HG03342 (cell line): Measurements from ENCODE around the gene EP400.

Source experiments
- ATAC-seq: cut with Tn5 transposase; IDR thresholded peaks from one replicate; pipeline ENCODE4 v1.9.1; 2021; ENCODE audit warnings: mild to moderate bottlenecking, moderate library complexity; ENCODE audit not compliant: unreplicated experiment

EP400 gene

GRCh38 chr12:131949431-131950181 is at the start of gene EP400:
Gene EP400, plus strand, starts transcription at chr12:131949942. Its CDS starts 10,678 bp downstream, at chr12:131960620.
- peak; percentile 91 for ATAC-seq

DNA sequence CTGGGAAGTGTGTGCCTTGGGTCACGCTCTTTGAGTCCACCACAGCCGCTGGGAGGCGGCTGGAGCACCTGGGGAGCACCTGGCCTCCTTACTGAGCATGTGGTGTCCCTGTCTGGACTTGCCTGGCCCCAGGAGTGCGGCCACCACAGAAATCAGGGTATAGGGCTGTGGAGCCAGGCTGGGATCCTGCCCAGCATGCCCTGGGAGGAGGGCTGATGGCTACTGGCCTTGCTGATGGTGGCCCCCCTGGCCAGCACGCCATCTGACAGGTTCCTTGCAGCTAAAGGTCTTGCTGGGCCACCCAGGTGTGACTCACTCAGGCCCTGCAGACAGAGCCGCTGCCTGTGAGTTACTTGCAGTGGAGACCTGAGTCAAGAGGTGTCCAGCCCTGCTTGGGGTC is 49.3 kb upstream of the EP400 start:
- no peak for ATAC-seq

DNA sequence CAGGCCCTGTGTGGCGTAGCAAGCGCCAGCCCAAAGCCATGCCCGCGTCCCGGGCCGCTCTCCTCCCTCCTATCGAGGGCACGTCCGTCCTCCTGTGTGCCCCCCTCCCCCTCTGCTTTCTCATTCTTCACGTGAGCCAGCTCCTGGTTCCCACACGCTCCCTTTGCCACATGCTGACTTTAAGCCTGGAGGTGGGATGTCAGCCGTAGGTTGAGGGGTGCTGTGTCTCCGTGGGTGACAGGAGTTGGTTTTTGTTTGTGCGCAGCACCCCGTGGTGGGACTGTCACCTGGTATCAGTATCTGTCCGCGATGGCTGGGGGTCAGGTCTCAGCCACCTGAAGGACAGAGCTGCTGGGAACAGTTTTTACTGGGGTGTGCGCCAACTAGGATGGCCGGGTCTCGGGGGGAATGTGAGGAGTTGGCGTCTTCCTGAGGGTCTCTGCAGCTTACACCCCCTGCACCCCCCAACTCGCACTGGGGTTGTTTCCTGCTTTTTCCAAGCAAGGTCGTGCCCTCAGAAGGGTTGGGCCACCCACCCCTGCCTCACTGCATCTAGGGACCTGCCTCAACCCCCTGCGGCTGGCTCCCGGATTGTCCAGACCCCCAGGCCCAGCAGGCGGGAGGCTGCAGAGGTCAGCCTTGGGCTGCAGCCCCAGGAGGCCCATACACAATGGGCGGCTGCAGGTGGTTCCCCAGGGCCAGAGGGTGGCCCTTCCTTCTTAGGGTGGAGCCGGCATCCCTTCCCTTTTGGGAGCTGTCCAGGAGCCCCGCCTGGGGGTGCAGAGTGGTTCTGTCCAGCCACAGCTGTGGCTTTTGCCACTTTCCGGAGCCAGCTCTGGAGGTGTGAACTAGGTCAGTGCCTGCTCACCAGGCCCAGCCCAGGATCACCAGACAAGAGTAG is 48.1 kb upstream of the EP400 start:
- ATAC-seq = no peak

- no peak for ATAC-seq
Observed at GRCh38 chr12:131902332-131903241, 47.2 kb upstream of the EP400 start.

GRCh38 chr12:131903270-131904255 is 46.2 kb upstream of the EP400 start:
- no peak for ATAC-seq

- ATAC-seq = no peak
Observed at GRCh38 chr12:131904346-131904745, 45.4 kb upstream of the EP400 start.

DNA sequence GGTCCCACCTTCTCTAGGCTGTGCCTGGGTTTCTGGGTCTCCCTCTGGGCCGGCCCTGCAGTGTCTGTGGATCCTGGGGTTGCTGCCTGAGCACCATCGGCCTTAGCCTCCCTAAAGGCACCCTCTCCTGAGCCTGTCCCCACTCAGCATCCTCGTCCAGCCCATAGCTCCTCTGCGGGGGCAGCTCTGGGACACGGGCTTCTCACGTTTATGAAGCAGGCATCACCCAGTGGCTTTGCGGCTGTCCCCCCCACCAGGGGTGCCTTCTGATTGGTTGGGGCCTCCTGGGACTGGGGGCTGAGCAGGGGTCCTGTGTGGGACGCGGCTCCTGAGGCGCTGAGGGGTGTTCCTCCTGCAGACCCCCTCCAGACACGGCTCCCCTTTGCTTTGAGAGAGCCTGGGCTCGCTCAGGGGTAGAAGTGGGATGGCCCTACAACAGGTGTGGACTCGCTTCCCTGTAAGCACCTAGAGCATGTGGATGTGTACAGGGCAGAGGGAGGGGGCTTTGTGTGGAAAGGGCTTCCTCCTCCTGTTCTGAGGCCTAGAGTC is 44.6 kb upstream of the EP400 start:
- no peak for ATAC-seq

- no peak for ATAC-seq
Observed at GRCh38 chr12:131905630-131906091, 44.1 kb upstream of the EP400 start.

DNA sequence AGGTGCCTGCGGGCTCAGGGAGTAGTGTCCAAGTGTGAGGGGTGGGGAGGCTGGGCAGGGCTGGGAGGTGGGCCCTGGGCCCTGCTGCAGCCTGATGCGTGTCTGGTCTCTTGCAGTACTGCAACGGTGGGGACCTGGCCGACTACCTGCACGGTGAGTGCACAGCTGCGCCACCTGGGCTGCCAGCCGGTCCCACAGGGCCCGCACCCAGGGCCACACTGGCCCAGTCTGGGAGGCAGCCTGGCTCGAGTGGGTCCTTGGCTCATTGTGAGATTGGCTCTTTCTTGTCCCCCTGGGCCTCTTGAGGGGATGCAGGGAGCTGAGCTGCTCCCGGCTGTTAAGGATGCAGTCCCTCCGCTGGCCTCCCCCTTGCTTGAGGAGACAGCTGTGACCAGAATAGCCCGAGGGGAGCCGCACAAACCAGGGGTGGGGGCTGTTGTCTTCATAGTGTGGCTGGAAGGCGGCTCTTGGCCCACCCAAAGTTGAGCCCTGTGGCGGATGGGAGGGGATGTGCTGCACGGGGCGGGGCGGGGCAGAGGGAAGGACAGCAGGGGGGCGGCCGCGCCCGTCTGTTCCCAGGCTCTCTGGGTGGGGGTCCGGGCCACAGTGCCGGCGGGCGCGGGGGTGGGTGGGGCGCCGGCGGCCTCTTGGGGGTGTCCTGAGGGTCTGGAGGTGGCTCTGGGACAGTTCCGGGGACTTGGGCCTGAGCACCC is 42.2 kb upstream of the EP400 start:
- ATAC-seq = no peak

GRCh38 chr12:131908092-131909080 is 41.4 kb upstream of the EP400 start:
- no peak for ATAC-seq

DNA sequence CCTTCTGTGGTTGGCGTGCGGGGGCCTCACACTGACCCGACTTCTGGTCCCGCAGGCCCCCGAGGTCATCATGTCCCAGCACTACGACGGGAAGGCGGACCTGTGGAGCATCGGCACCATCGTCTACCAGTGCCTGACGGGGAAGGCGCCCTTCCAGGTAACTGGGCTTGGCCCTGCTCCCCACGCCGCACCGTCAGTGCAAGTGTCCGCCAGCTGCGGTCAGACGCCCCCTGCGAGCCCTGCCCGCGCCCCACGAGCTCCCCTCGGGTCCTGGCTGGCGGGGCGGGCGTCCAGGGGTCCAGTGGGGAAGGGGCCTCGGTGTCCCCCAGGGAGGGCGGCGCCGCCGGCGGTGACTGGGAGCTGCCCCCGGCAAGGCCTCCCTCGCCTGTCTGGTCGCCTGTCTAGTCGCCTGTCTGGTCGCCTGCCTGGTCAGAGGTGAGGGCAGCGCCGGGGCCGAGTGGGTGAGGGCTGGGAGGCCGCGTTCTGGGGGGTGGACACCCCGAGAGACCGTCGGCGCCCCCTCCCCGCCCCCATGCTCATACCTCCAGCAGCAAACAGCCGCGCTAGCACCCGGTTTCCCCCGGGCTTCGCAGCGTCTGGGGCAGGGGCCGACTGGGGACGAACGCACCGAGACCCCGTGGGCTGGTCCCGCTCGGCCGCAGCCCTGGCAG is 40.5 kb upstream of the EP400 start:
- no peak for ATAC-seq

GRCh38 chr12:131909752-131910219 is 40.0 kb upstream of the EP400 start:
- no peak for ATAC-seq

DNA sequence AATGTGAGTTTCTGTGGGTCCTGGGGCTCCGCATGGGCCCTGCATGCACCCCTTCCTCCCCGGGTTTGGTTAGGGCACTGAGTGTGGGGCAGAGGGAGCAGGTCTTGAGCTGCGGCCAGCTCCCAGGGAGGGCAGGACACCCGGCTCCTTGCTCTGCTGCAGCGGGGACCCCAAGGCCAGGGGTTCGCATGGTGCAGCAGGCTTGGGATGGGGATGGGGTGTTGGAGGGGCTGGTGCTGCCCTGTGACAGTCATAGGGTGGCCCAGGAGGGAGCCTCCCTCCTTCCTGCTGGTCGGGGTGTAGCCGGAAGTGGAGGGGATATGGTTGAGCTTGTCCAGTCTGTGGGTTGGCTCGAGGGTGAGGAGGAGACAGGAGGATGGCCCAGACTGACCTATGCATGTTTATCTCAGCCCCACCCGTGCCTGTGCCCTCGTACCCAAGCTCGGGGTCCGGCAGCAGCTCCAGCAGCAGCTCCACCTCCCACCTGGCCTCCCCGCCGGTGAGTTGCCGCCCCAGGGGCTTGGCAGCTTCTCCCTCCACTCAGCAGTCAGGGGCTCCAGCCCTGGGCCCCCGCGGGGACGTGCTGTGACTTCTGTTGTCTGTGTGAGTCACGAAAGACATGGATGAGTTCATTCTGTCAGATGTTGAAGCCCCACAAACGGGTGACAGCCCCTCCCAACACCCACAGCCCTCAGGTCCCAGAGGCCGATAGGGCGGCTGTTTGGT is 39.3 kb upstream of the EP400 start:
- no peak for ATAC-seq

DNA sequence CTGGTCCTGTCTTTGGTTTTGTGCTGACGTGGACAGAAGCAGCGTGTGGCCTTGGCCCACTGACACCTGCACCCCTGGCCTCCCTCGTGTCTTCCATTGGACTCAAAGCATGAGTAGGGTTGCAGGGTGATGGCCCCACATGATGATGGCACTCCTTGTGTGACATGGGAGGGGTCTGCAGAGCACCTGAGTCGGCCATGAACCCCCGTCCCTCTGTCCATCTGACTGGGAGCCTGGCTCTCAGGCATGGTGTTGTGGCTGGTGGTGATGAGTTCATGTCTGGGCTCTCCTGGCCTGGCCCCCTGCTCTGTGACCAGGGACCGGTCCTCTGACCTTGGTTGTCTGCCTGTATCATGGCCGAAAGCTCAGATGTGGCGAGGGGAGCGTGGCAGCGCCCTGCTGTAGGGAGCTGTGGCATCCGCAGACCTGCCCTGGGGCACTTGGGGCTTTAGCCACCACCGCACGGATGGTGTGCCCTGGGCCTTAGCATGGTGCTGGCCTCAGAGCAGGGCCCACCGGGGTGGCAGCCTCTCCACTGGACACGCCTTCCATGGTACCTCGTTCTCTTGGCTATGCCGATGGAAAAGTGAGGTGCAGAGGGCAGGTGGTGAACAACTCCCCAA is 38.6 kb upstream of the EP400 start:
- ATAC-seq = no peak

DNA sequence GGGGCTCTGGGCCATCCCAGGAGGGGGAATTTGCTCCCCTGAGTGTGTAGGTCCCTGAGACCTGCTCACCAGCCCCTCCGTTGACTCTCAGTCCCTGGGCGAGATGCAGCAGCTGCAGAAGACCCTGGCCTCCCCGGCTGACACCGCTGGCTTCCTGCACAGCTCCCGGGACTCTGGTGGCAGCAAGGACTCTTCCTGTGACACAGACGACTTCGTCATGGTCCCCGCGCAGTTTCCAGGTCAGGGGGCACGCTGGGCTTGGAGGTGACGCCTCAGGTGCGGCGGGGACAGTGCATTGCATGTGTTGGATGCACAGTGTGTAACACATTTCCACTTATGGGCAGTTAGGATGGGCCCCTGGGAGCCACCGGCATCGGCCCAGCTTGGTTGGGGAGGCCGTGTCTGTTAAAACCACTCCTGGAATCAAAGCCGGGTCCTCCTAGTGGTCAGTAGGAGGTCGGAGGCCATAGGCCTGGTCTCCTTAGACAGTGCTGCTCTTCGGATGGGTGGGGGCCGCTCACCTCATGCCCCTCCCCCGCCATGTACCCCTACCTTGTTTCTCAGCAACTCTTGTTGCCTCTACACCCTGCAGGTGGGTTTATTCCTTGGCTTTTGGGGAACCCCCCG is 37.8 kb upstream of the EP400 start:
- ATAC-seq = no peak
